Mononuclear cell (primary cell): Measurements from ENCODE around the gene RNF4. TPM values are rescaled to one million over a fixed set of nuclear protein-coding genes. Genes with fewer than 3 reads are reported as not detected.
"Not testable (repeated sequence)": the region's sequence is repeated elsewhere in the genome, so short reads cannot be mapped to it uniquely, and the experiment has no call there.

Experiments
- H3K27me3 ChIP-seq: 2 replicates; pipeline ENCODE4 v1.6.0; 2011; ENCODE audit warnings: low read length, control low read depth; ENCODE audit not compliant: insufficient read depth
- H3K4me1 ChIP-seq: 2 replicates; pipeline ENCODE4 v1.5.1; 2011; ENCODE audit warnings: mild to moderate bottlenecking, low read length, control low read depth; ENCODE audit not compliant: insufficient read depth
- H3K4me3 ChIP-seq: 2 replicates; pipeline ENCODE4 v1.5.1; 2011; ENCODE audit warnings: mild to moderate bottlenecking, low read length, moderate library complexity
- H3K9me3 ChIP-seq: 2 replicates; pipeline ENCODE4 v1.5.1; 2011; ENCODE audit warnings: low read depth, mild to moderate bottlenecking, control low read depth, low read length
- total RNA-seq: library from RNA; depleted of rRNA; stranded (reverse); fragments of >200 nt; gene quantifications from one replicate; pipeline ENCODE4 v1.2.3, GENCODE V29; 2012

The RNF4 gene
- total RNA-seq, 1 donor = 126 TPM

GRCh38 chr4:2462218-2462991 is 6.5 kb upstream of the RNF4 start:
- Histone ChIP-seq H3K9me3 (no peaks in the 10 kb centered on the region), H3K4me3 (peak overlapping the region; percentile 24), H3K4me1 (peaks cover 13% of the 10 kb centered on the region), H3K27me3 (peaks cover 13% of the 10 kb centered on the region)

GRCh38 chr4:2462992-2463762 is 5.7 kb upstream of the RNF4 start:
- Histone ChIP-seq H3K4me1 (peaks cover 20% of the 10 kb centered on the region), H3K27me3 (peaks cover 13% of the 10 kb centered on the region), H3K9me3 (no peaks in the 10 kb centered on the region), H3K4me3 (no peak overlapping the region)

GRCh38 chr4:2465032-2465431 is 3.9 kb upstream of the RNF4 start:
- Histone ChIP-seq H3K9me3 (no peaks in the 10 kb centered on the region), H3K4me1 (peaks cover 27% of the 10 kb centered on the region), H3K4me3 (no peak overlapping the region), H3K27me3 (peaks cover 13% of the 10 kb centered on the region)

- H3K4me1 ChIP-seq = peaks cover 32% of the 10 kb centered on the region
- peaks cover 13% of the 10 kb centered on the region for H3K27me3 ChIP-seq
- H3K9me3 ChIP-seq, H3K4me3 ChIP-seq: not testable (repeated sequence)
These were observed 3.4 kb upstream of the RNF4 start for GRCh38 chr4:2465544-2465943.

GRCh38 chr4:2469192-2469984 is 482 bp downstream of the RNF4 start:
- Histone ChIP-seq H3K9me3 (no peaks in the 10 kb centered on the region), H3K27me3 (no peaks in the 10 kb centered on the region), H3K4me1 (peaks cover 43% of the 10 kb centered on the region), H3K4me3 (peak overlapping the region; percentile 99)

- no peaks in the 10 kb centered on the region for H3K27me3 ChIP-seq
- H3K4me3 ChIP-seq = no peak overlapping the region
- H3K9me3 ChIP-seq = no peaks in the 10 kb centered on the region
- H3K4me1 ChIP-seq = peaks cover 46% of the 10 kb centered on the region
These were observed 1.9 kb downstream of the RNF4 start for GRCh38 chr4:2470791-2471190.

- no peaks in the 10 kb centered on the region for H3K9me3 ChIP-seq
- no peaks in the 10 kb centered on the region for H3K27me3 ChIP-seq
- peaks cover 51% of the 10 kb centered on the region for H3K4me1 ChIP-seq
- H3K4me3 ChIP-seq = no peak overlapping the region
These were observed 3.3 kb downstream of the RNF4 start for GRCh38 chr4:2472187-2472586.

GRCh38 chr4:2478229-2478628 is 9.3 kb downstream of the RNF4 start:
- Histone ChIP-seq H3K9me3 (no peaks in the 10 kb centered on the region), H3K4me1 (peaks cover 75% of the 10 kb centered on the region), H3K4me3 (no peak overlapping the region), H3K27me3 (no peaks in the 10 kb centered on the region)

- Histone ChIP-seq H3K4me3 (no peak overlapping the region), H3K4me1 (peaks cover 91% of the 10 kb centered on the region), H3K27me3 (no peaks in the 10 kb centered on the region)
These were observed 11.7 kb downstream of the RNF4 start for GRCh38 chr4:2480649-2481048.

GRCh38 chr4:2482192-2482591 is 13.3 kb downstream of the RNF4 start:
- H3K9me3 ChIP-seq = no peaks in the 10 kb centered on the region
- H3K4me1 ChIP-seq = peaks cover 98% of the 10 kb centered on the region
- no peak overlapping the region for H3K4me3 ChIP-seq
- no peaks in the 10 kb centered on the region for H3K27me3 ChIP-seq

More at GRCh38 chr4:2480649-2481048, 11.7 kb downstream of the RNF4 start:
- H3K9me3 ChIP-seq = no peaks in the 10 kb centered on the region

- Histone ChIP-seq H3K27me3 (no peaks in the 10 kb centered on the region), H3K9me3 (no peaks in the 10 kb centered on the region), H3K4me1 (peaks cover 98% of the 10 kb centered on the region), H3K4me3 (no peak overlapping the region)
These were observed 13.8 kb downstream of the RNF4 start for GRCh38 chr4:2482693-2483092.

- Histone ChIP-seq H3K4me1 (peaks cover 99% of the 10 kb centered on the region), H3K9me3 (no peaks in the 10 kb centered on the region), H3K27me3 (no peaks in the 10 kb centered on the region), H3K4me3 (no peak overlapping the region)
These were observed 14.3 kb downstream of the RNF4 start for GRCh38 chr4:2483237-2483636.

GRCh38 chr4:2484185-2484584 is 15.3 kb downstream of the RNF4 start:
- H3K27me3 ChIP-seq = no peaks in the 10 kb centered on the region
- H3K4me1 ChIP-seq = peaks cover 92% of the 10 kb centered on the region
- no peaks in the 10 kb centered on the region for H3K9me3 ChIP-seq
- no peak overlapping the region for H3K4me3 ChIP-seq

- Histone ChIP-seq H3K4me1 (peaks cover 92% of the 10 kb centered on the region), H3K27me3 (no peaks in the 10 kb centered on the region), H3K9me3 (no peaks in the 10 kb centered on the region), H3K4me3 (no peak overlapping the region)
These were observed 16.1 kb downstream of the RNF4 start for GRCh38 chr4:2484993-2485392.

- Histone ChIP-seq H3K4me1 (peaks cover 83% of the 10 kb centered on the region), H3K9me3 (no peaks in the 10 kb centered on the region), H3K4me3 (no peak overlapping the region), H3K27me3 (no peaks in the 10 kb centered on the region)
These were observed 17.1 kb downstream of the RNF4 start for GRCh38 chr4:2485956-2486355.
